HG03060 (cell line): ENCODE data around the gene RBBP8NL.

ENCODE experiments used
- ATAC-seq: cut with Tn5 transposase; IDR thresholded peaks from one replicate; pipeline ENCODE4 v1.9.1; 2021; ENCODE audit warnings: low read depth, moderate number of reproducible peaks; ENCODE audit not compliant: unreplicated experiment

The RBBP8NL gene

GRCh38 chr20:62424249-62425107 is 2.9 kb downstream of the RBBP8NL start:
- ATAC-seq: no peak

- ATAC-seq: no peak
Measured at GRCh38 chr20:62423326-62423706, 4.0 kb downstream of the RBBP8NL start.

GRCh38 chr20:62422636-62423325 is 4.6 kb downstream of the RBBP8NL start:
- ATAC-seq: no peak

- ATAC-seq: no peak
Measured at GRCh38 chr20:62421716-62421990, 5.7 kb downstream of the RBBP8NL start.

GRCh38 chr20:62420846-62421715 is 6.3 kb downstream of the RBBP8NL start:
- ATAC-seq: no peak

GRCh38 chr20:62419759-62420158 is 7.6 kb downstream of the RBBP8NL start:
- no peak for ATAC-seq

- ATAC-seq: no peak
Measured at GRCh38 chr20:62418709-62419487, 8.4 kb downstream of the RBBP8NL start.

- ATAC-seq: no peak
Measured at GRCh38 chr20:62417981-62418708, 9.2 kb downstream of the RBBP8NL start.

GRCh38 chr20:62416651-62417637 is 10.4 kb downstream of the RBBP8NL start:
- no peak for ATAC-seq

GRCh38 chr20:62415354-62416111 is 11.8 kb downstream of the RBBP8NL start:
- ATAC-seq: no peak

GRCh38 chr20:62413896-62414481 is 13.3 kb downstream of the RBBP8NL start:
- ATAC-seq: no peak

- ATAC-seq: no peak
Measured at GRCh38 chr20:62413025-62413570, 14.2 kb downstream of the RBBP8NL start.

- no peak for ATAC-seq
Measured at GRCh38 chr20:62412194-62413024, 14.9 kb downstream of the RBBP8NL start.

- ATAC-seq: no peak
Measured at GRCh38 chr20:62411479-62412193, 15.7 kb downstream of the RBBP8NL start.

- ATAC-seq: no peak
Measured at GRCh38 chr20:62410746-62411478, 16.4 kb downstream of the RBBP8NL start.
